Thoracic aorta (tissue), 2 donors: ENCODE data around the gene PCDHGB7. TPM values are rescaled to one million over a fixed set of nuclear protein-coding genes. Genes with fewer than 3 reads are reported as not detected.

ENCODE experiments used
- ATAC-seq: fragments of 150-250 bp; one replicate; pipeline ENCODE4 v1.8.0; 2017; ENCODE audit warnings: low read depth; ENCODE audit not compliant: insufficient number of reproducible peaks, low FRiP score
- DNase-seq: peaks from one replicate; pipeline ENCODE4 v3.0.0-alpha.2; 2020; ENCODE audit warnings: low spot score
- H3K27ac ChIP-seq, 2 donors: fragments of 200-600 bp; sonication (generic); 1 replicate in 1 of 2; 2 replicates in 1 of 2; pipeline ENCODE4 v1.5.1; 2016; ENCODE audit warnings: mild to moderate bottlenecking in 2 of 2, moderate library complexity in 2 of 2
- H3K27me3 ChIP-seq: fragments of 200-600 bp; sonication (generic); replicated peaks from 2 replicates; pipeline ENCODE4 v1.6.0; 2016; ENCODE audit warnings: mild to moderate bottlenecking; ENCODE audit not compliant: insufficient read depth
- H3K36me3 ChIP-seq: fragments of 200-600 bp; sonication (generic); one replicate; pipeline ENCODE4 v1.5.1; 2016
- H3K4me1 ChIP-seq, 2 donors: fragments of 200-600 bp; sonication (generic); 1 replicate in 1 of 2; 2 replicates in 1 of 2; pipeline versions ENCODE4 v1.5.1 to v1.6.0; 2016; ENCODE audit warnings: low read depth in 2 of 2, mild to moderate bottlenecking in 1 of 2; ENCODE audit not compliant: control insufficient read depth in 1 of 2
- H3K4me3 ChIP-seq: fragments of 200-600 bp; sonication (generic); 2 replicates; pipeline ENCODE4 v1.5.1; 2016; ENCODE audit warnings: mild to moderate bottlenecking
- H3K9me3 ChIP-seq: fragments of 200-600 bp; sonication (generic); 2 replicates; pipeline ENCODE4 v1.5.1; 2016
- total RNA-seq, 2 donors: library from RNA; depleted of rRNA; stranded (reverse); fragments of >200 nt; gene quantifications; one replicate each; pipeline versions ENCODE4 v1.1.0 to v1.2.3, GENCODE V29; 2016
- TF ChIP-seq, protein P1 (sequence below): fragments of 200-600 bp; sonication (generic); IDR thresholded peaks from one replicate; pipeline ENCODE4 v1.5.1; 2019; ENCODE audit warnings: antibody characterized with exemption

The PCDHGB7 gene
- total RNA-seq, 2 donors from 2014 or later = 18.0 to 28.1 TPM

DNA sequence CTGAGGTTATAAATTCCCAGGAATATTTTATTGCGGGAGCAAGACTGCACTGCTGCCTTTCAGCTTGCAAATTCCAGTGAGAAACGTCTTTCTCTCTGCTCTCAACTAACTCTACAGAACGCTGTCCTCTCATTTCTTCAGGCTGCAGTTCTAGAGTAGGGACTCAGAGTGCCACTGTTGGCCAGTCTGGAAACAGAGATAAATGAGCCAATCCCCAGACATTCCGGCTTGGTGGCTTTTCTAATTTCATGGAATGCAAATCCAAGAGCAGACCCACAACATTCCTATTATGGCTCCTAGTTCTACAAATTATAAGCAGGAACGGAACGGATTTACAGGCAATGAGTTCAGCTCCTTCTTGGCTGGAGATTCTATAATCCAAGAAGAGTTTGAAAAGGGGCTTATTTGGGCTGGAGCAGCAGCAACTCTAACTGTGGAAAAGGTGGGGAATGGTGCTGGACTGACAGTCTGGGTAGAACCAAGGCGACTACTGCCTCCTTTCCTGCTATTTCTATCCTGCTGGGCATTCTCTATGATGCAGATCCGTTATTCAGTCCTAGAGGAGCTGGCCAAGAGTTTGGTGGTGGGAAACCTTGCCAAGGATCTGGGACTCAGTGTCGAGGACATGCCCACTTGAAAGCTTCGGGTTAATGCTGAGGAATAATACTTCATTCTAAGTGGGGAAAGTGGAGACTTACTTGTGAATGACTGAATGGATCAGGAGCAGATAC, 22.1 kb downstream of the PCDHGB7 start:
- Histone ChIP-seq H3K4me1 (no peaks in the 10 kb centered on the region), H3K27me3 (no peaks in the 10 kb centered on the region), H3K4me3 (no peak overlapping the region), H3K36me3 (peaks cover 6% of the 10 kb centered on the region), H3K27ac (no peak overlapping the region), H3K9me3 (peaks cover 78% of the 10 kb centered on the region)
- no peak for ATAC-seq
- DNase-seq = no peak
- TF ChIP-seq, protein P1, sequence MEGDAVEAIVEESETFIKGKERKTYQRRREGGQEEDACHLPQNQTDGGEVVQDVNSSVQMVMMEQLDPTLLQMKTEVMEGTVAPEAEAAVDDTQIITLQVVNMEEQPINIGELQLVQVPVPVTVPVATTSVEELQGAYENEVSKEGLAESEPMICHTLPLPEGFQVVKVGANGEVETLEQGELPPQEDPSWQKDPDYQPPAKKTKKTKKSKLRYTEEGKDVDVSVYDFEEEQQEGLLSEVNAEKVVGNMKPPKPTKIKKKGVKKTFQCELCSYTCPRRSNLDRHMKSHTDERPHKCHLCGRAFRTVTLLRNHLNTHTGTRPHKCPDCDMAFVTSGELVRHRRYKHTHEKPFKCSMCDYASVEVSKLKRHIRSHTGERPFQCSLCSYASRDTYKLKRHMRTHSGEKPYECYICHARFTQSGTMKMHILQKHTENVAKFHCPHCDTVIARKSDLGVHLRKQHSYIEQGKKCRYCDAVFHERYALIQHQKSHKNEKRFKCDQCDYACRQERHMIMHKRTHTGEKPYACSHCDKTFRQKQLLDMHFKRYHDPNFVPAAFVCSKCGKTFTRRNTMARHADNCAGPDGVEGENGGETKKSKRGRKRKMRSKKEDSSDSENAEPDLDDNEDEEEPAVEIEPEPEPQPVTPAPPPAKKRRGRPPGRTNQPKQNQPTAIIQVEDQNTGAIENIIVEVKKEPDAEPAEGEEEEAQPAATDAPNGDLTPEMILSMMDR = no peak

DNA sequence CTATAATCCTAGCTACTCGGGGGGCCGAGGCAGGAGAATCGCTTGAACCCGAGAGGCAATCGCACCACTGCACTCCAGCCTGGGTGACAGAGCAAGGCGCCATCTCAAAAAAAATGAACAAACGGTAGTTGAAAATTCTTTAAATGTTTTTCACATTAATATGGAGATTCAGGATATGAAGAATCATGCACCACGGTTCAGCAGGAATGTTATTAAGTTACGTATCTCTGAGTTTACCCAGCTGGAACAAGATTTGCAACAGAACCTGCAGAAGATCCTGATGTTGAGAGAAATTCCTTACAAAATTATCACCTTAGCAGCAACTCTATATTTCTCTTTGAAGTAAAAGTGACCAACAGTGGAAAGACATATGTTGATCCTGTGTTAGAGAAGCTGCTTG, 22.9 kb downstream of the PCDHGB7 start:
- Histone ChIP-seq H3K27ac (no peak overlapping the region), H3K36me3 (peaks cover 6% of the 10 kb centered on the region), H3K9me3 (peaks cover 78% of the 10 kb centered on the region), H3K27me3 (no peaks in the 10 kb centered on the region), H3K4me3 (no peak overlapping the region), H3K4me1 (no peaks in the 10 kb centered on the region)
- TF ChIP-seq, protein P1 = no peak
- DNase-seq (no peak), ATAC-seq (no peak)

DNA sequence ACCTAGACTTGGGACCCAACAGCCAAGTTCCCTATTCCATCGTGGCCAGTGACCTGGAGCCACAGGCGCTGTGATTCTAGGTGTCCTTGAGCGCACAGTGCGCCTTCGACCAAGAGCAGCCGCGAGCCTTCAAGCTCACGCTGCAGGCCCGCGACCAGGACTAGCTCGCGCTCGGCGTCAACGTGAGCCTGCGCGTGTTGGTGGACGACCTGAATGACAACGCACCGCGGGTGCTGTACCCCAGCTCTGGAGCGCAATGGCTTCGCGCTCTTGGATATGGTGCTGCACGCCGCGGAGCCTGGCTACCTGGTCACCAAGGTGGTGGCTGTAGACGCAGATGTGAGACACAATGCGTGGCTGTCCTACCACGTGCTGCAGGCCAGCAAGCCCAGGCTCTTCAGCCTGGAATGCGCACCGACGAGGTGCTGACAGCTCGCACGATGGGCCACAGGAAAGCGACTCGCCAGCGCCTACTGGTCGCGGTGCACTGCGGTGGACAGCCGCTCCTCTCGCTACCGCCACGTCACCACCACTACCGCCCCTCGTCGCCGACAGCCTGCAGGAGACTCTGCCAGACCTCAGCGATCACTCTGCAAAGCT, 24.2 kb downstream of the PCDHGB7 start:
- H3K27me3 ChIP-seq = no peaks in the 10 kb centered on the region
- TF ChIP-seq, protein P1 = no peak
- no peak overlapping the region for H3K27ac ChIP-seq
- H3K9me3 ChIP-seq = peaks cover 73% of the 10 kb centered on the region
- H3K36me3 ChIP-seq = peaks cover 6% of the 10 kb centered on the region
- no peak overlapping the region for H3K4me3 ChIP-seq
- ATAC-seq = no peak
- H3K4me1 ChIP-seq = no peaks in the 10 kb centered on the region
- DNase-seq = no peak

DNA sequence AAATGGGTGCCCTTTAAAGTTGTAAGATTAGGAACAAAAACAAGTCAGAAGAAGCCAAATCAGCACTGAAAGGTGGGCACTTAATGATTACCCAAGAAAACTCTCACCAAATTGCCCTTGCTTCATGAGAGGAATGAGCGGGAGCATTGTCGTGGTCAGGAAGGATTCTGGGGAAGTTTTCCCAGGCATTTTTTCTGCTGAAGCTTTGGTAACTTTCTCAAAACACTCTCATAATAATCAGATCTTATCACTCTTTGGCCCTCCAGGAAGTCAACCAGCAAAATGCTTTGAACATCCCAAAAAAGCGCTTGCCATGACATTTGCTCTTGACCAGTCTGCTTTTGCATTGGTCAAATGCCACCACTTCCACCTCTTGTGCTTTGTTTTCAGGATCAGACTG, 47.9 kb downstream of the PCDHGB7 start:
- H3K4me3 ChIP-seq = no peak overlapping the region
- H3K36me3 ChIP-seq = no peaks in the 10 kb centered on the region
- TF ChIP-seq, protein P1 = no peak
- no peaks in the 10 kb centered on the region for H3K4me1 ChIP-seq
- no peaks in the 10 kb centered on the region for H3K27me3 ChIP-seq
- H3K27ac ChIP-seq = no peak overlapping the region
- DNase-seq = no peak
- no peak for ATAC-seq
- no peaks in the 10 kb centered on the region for H3K9me3 ChIP-seq

Other genes with a start within 250 kb of the PCDHGB7 start
- gene PCDHB7, start 245.0 kb upstream of the PCDHGB7 start, total RNA-seq = 1 to 10 TPM; 4.2 to 7.1 TPM
- 1 to 10 TPM in 1 of 2 donors, under 1 TPM in 1; 0.95 to 1.7 TPM for gene PCDHB8, start 239.9 kb upstream of the PCDHGB7 start, total RNA-seq
- 10 to 100 TPM in 1 of 2 donors, 1 to 10 TPM in 1; 9.1 to 11.6 TPM for gene PCDHB16, start 235.3 kb upstream of the PCDHGB7 start, total RNA-seq
- 1 to 10 TPM; 4.2 to 9.6 TPM for gene PCDHB9, start 230.5 kb upstream of the PCDHGB7 start, total RNA-seq
- gene PCDHB10, start 225.3 kb upstream of the PCDHGB7 start, total RNA-seq = 1 to 10 TPM; 6.1 to 9.1 TPM
- 10 to 100 TPM in 1 of 2 donors, 1 to 10 TPM in 1; 6.0 to 10.6 TPM for gene PCDHB11, start 218.1 kb upstream of the PCDHGB7 start, total RNA-seq
- 1 to 10 TPM; 7.3 to 7.4 TPM for gene PCDHB12, start 209.0 kb upstream of the PCDHGB7 start, total RNA-seq
- 10 to 100 TPM in 1 of 2 donors, 1 to 10 TPM in 1; 8.0 to 16.1 TPM for gene PCDHB13, start 203.8 kb upstream of the PCDHGB7 start, total RNA-seq
- gene PCDHB14, start 194.3 kb upstream of the PCDHGB7 start, total RNA-seq = 10 to 100 TPM; 10.2 to 14.6 TPM
- gene PCDHB15, start 172.3 kb upstream of the PCDHGB7 start, total RNA-seq = 10 to 100 TPM in 1 of 2 donors, 1 to 10 TPM in 1; 6.1 to 10.7 TPM
- 1 to 10 TPM; 2.0 to 3.5 TPM for gene SLC25A2, start 113.6 kb upstream of the PCDHGB7 start, total RNA-seq
- 10 to 100 TPM; 35.9 to 56.1 TPM for gene TAF7, start 96.9 kb upstream of the PCDHGB7 start, total RNA-seq
- gene PCDHGA1, start 87.2 kb upstream of the PCDHGB7 start, total RNA-seq = 1 to 10 TPM in 1 of 2 donors, under 1 TPM in 1; 0.41 to 2.8 TPM
- gene PCDHGA2, start 78.9 kb upstream of the PCDHGB7 start, total RNA-seq = 10 to 100 TPM in 1 of 2 donors, 1 to 10 TPM in 1; 8.5 to 13.8 TPM
- 1 to 10 TPM; 5.3 to 9.1 TPM for gene PCDHGA3, start 73.8 kb upstream of the PCDHGB7 start, total RNA-seq
- gene PCDHGB1, start 67.6 kb upstream of the PCDHGB7 start, total RNA-seq = 10 to 100 TPM in 1 of 2 donors, 1 to 10 TPM in 1; 6.8 to 11.4 TPM
- gene PCDHGA4, start 62.7 kb upstream of the PCDHGB7 start, total RNA-seq = 10 to 100 TPM; 11.4 TPM
- 10 to 100 TPM in 1 of 2 donors, 1 to 10 TPM in 1; 9.7 to 13.4 TPM for gene PCDHGB2, start 57.7 kb upstream of the PCDHGB7 start, total RNA-seq
- gene PCDHGA5, start 53.5 kb upstream of the PCDHGB7 start, total RNA-seq = 10 to 100 TPM in 1 of 2 donors, 1 to 10 TPM in 1; 9.5 to 12.5 TPM
- gene PCDHGB3, start 47.4 kb upstream of the PCDHGB7 start, total RNA-seq = 10 to 100 TPM; 11.2 to 15.4 TPM
- 10 to 100 TPM; 12.0 to 13.1 TPM for gene PCDHGA6, start 43.8 kb upstream of the PCDHGB7 start, total RNA-seq
- 10 to 100 TPM; 11.9 to 12.2 TPM for gene PCDHGA7, start 34.9 kb upstream of the PCDHGB7 start, total RNA-seq
- 10 to 100 TPM; 11.6 to 18.1 TPM for gene PCDHGB4, start 30.0 kb upstream of the PCDHGB7 start, total RNA-seq
- 10 to 100 TPM in 1 of 2 donors, 1 to 10 TPM in 1; 7.5 to 13.9 TPM for gene PCDHGA8, start 25.0 kb upstream of the PCDHGB7 start, total RNA-seq
- gene PCDHGB5, start 19.7 kb upstream of the PCDHGB7 start, total RNA-seq = 10 to 100 TPM; 20.8 to 26.3 TPM
- 10 to 100 TPM; 12.0 to 18.6 TPM for gene PCDHGA9, start 14.9 kb upstream of the PCDHGB7 start, total RNA-seq
- gene PCDHGB6, start 9.7 kb upstream of the PCDHGB7 start, total RNA-seq = 10 to 100 TPM in 1 of 2 donors, 1 to 10 TPM in 1; 9.5 to 17.2 TPM
- gene PCDHGA10, start 4.7 kb upstream of the PCDHGB7 start, total RNA-seq = 10 to 100 TPM; 11.1 to 14.4 TPM
- 10 to 100 TPM; 10.4 to 11.6 TPM for gene PCDHGA11, start 3.4 kb downstream of the PCDHGB7 start, total RNA-seq
- 10 to 100 TPM; 16.2 to 26.0 TPM for gene PCDHGA12, start 12.8 kb downstream of the PCDHGB7 start, total RNA-seq
- gene PCDHGC3, start 58.3 kb downstream of the PCDHGB7 start, total RNA-seq = 10 to 100 TPM; 61.3 to 99.9 TPM
- gene PCDHGC4, start 67.4 kb downstream of the PCDHGB7 start, total RNA-seq = 1 to 10 TPM; 6.4 to 7.9 TPM
- gene PCDHGC5, start 71.4 kb downstream of the PCDHGB7 start, total RNA-seq = 1 to 10 TPM; 5.7 to 6.9 TPM
- 10 to 100 TPM; 91.0 to 93.1 TPM for gene DIAPH1, start 201.3 kb downstream of the PCDHGB7 start, total RNA-seq
- 10 to 100 TPM; 53.5 to 56.2 TPM for gene HDAC3, start 219.2 kb downstream of the PCDHGB7 start, total RNA-seq
- 1 to 10 TPM; 1.6 to 3.2 TPM for gene RELL2, start 219.3 kb downstream of the PCDHGB7 start, total RNA-seq
- 10 to 100 TPM; 42.6 to 47.0 TPM for gene FCHSD1, start 233.7 kb downstream of the PCDHGB7 start, total RNA-seq